OCI-LY7 (cell line): ENCODE results near the gene GTPBP4.

Experiments used
- EZH2phosphoT487 ChIP-seq: fragments of 200-600 bp; sonication (generic); IDR thresholded peaks from 2 replicates; pipeline ENCODE4 v1.6.1; 2018; ENCODE audit warnings: low read depth, borderline replicate concordance, mild to moderate bottlenecking, mixed run types, antibody characterized with exemption, low read length, moderate library complexity, mixed read lengths
- TF ChIP-seq, protein P1 (sequence below): fragments of 200-600 bp; sonication (generic); conservative IDR thresholded peaks from 2 replicates; pipeline ENCODE4 v1.5.1; 2014; ENCODE audit warnings: mild to moderate bottlenecking, antibody characterized with exemption, low read length, moderate library complexity, mixed read lengths

DNA sequence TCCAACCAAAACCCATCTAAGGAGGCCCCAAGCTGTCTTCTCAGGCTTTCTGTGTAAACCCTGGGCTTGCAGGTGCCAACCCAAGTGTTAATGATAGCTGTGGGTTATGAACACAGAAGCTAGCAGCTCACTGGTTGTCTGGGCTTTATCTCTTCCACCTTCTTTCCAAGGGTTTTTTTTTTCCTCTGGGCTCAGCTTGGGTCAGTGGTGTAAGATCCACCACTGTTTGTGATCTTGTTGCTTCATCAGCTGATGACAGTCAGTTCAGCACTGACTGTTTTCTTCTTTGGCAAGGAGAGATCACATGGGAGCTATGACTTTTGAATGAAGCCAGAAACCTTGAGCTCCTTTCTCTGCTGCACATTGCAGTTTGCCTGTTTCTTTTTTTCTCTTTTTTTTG, 4.6 kb downstream of the GTPBP4 start:
- TF ChIP-seq, protein P1, sequence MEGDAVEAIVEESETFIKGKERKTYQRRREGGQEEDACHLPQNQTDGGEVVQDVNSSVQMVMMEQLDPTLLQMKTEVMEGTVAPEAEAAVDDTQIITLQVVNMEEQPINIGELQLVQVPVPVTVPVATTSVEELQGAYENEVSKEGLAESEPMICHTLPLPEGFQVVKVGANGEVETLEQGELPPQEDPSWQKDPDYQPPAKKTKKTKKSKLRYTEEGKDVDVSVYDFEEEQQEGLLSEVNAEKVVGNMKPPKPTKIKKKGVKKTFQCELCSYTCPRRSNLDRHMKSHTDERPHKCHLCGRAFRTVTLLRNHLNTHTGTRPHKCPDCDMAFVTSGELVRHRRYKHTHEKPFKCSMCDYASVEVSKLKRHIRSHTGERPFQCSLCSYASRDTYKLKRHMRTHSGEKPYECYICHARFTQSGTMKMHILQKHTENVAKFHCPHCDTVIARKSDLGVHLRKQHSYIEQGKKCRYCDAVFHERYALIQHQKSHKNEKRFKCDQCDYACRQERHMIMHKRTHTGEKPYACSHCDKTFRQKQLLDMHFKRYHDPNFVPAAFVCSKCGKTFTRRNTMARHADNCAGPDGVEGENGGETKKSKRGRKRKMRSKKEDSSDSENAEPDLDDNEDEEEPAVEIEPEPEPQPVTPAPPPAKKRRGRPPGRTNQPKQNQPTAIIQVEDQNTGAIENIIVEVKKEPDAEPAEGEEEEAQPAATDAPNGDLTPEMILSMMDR: no peak
- TF ChIP-seq EZH2phosphoT487: no peak
